Measurements from ENCODE around the gene ZNF326.

The ZNF326 gene

DNA sequence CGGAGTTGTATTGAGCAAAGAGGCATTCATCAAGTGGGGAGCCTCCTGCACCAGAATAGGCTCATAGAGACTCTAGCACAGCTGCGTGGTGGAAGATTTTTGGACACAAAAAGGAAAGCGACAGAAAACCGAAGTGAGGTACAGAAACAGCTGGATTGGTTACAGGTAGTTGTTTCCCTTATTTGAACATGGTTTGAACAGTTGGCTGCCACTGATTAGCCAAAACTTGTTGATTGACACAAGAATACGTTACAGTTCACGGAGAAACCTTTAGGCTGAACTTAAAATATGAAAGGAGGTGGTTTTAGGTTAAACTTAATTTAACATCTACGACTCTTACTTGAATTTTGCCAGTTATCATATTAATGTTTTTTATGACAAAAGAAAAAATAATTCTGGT is 89.1 kb downstream of the ZNF326 start:
- DNase-seq = no peak

Measured in NCI-H1092 (cell line).